Measurements from ENCODE around the gene METAP1. TPM values are rescaled to one million over a fixed set of nuclear protein-coding genes. Genes with fewer than 3 reads are reported as not detected.

METAP1 gene
- polyA plus RNA-seq: 10 to 100 TPM; 27.0 to 86.9 (median 32.9) TPM
- long read RNA-seq, donor 1, transcript METAP1-201 (11 exons, 2,791 nt): major isoform, 34 of 679 reads
- long read RNA-seq, donor 1, partial matches to known transcripts: 518 of 679 reads
- long read RNA-seq, donor 1, other reads (novel, unspliced or antisense): 127 of 679 reads
- long read RNA-seq, donor 2, transcript METAP1-201 (11 exons, 2,791 nt): major isoform, 6 of 6 reads
- long read RNA-seq, donor 2, partial matches to known transcripts: 0 of 6 reads
- long read RNA-seq, donor 2, other reads (novel, unspliced or antisense): 0 of 6 reads
- long read RNA-seq, donor 3, transcript METAP1-201 (11 exons, 2,791 nt): major isoform, 6 of 6 reads
- long read RNA-seq, donor 3, partial matches to known transcripts: 0 of 6 reads
- long read RNA-seq, donor 3, other reads (novel, unspliced or antisense): 0 of 6 reads
- long read RNA-seq, donor 4, partial matches to known transcripts: 0 of 1 reads
- long read RNA-seq, donor 4, other reads (novel, unspliced or antisense): 0 of 1 reads
- long read RNA-seq, donor 5, partial matches to known transcripts: 22 of 23 reads
- long read RNA-seq, donor 5, other reads (novel, unspliced or antisense): 0 of 23 reads
- long read RNA-seq, donor 6, transcript METAP1-201 (11 exons, 2,791 nt): major isoform, 11 of 291 reads
- long read RNA-seq, donor 6, partial matches to known transcripts: 217 of 291 reads
- long read RNA-seq, donor 6, other reads (novel, unspliced or antisense): 63 of 291 reads
- long read RNA-seq, donor 7, transcript METAP1-201 (11 exons, 2,791 nt): major isoform, 38 of 599 reads
- long read RNA-seq, donor 7, partial matches to known transcripts: 279 of 599 reads
- long read RNA-seq, donor 7, other reads (novel, unspliced or antisense): 282 of 599 reads
- long read RNA-seq, donor 8, partial matches to known transcripts: 0 of 1 reads
- long read RNA-seq, donor 8, other reads (novel, unspliced or antisense): 0 of 1 reads
- long read RNA-seq, donor 9, transcript METAP1-201 (11 exons, 2,791 nt): major isoform, 5 of 5 reads
- long read RNA-seq, donor 9, partial matches to known transcripts: 0 of 5 reads
- long read RNA-seq, donor 9, other reads (novel, unspliced or antisense): 0 of 5 reads
- long read RNA-seq, donor 10, transcript METAP1-201 (11 exons, 2,791 nt): major isoform, 13 of 392 reads
- long read RNA-seq, donor 10, partial matches to known transcripts: 289 of 392 reads
- long read RNA-seq, donor 10, other reads (novel, unspliced or antisense): 90 of 392 reads

GRCh38 chr4:98995183-98996055 is at the start of gene METAP1:
TSS of gene METAP1 (plus strand) at chr4:98995721. CDS start at chr4:98995754, 33 bp downstream.
- H3K4me1 ChIP-seq (ENCODE audit: control insufficient read depth in 3 of 3, insufficient read depth in 2 of 3, low read depth in 1 of 3, low read length in 2 of 3): peaks cover 2 to 18% (median 5%) of the 10 kb centered on the region in 3 donors
- peak within 1 kb of the TSS; percentile 81 to 98 (median 93) for H3K27ac ChIP-seq (ENCODE audit: low read depth in 1 of 3, low read length in 2 of 3)
- no peak for FAIRE-seq
- peak within 1 kb of the TSS; percentile 85 to 96 (median 95) for H3K4me3 ChIP-seq (ENCODE audit: low read depth in 1 of 3, low read length in 3 of 3)
- WGBS, 3 donors: 0 to 1% (median 1%) methylated on average over 20 to 94 of the region's 94 CpGs
- DNase-seq: peak; percentile 97 to 98
- no peaks in the 10 kb centered on the region for H3K27me3 ChIP-seq (ENCODE audit: control insufficient read depth in 3 of 3, insufficient read depth in 3 of 3, low read length in 3 of 3)
- H3K36me3 ChIP-seq (ENCODE audit: control insufficient read depth in 3 of 3, insufficient read depth in 2 of 3, low read depth in 1 of 3, low read length in 3 of 3): no peaks in the 10 kb centered on the region
- H3K9me3 ChIP-seq (ENCODE audit: control insufficient read depth in 2 of 2, insufficient read depth in 1 of 2, low read depth in 1 of 2, low read length in 1 of 2): no peaks in the 10 kb centered on the region

DNA sequence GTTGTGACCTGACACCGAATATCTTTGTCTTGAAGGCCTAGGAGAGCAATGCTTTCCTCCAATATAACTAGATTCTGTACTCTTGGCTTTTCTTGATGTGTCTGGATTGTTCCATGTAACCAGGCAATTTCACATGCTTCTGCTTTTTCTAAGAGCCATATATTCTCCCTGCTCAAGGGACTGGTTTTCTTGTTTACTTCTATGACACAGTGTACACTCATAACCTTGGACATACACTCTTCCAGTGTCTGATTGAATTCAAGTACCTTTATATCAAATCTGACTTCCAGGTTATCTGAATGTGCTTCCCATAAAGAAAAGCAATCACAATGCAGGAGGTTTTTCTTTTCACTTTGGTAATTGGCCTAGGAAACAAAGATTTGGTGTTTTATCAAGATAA is 49.2 kb upstream of the METAP1 start:
- FAIRE-seq (no peak), DNase-seq (no peak)
- H3K27me3 ChIP-seq (ENCODE audit: control insufficient read depth in 3 of 3, insufficient read depth in 3 of 3, low read length in 3 of 3): no peaks in the 10 kb centered on the region
- H3K36me3 ChIP-seq (ENCODE audit: control insufficient read depth in 3 of 3, insufficient read depth in 2 of 3, low read depth in 1 of 3, low read length in 3 of 3): no peaks in the 10 kb centered on the region
- H3K4me3 ChIP-seq (ENCODE audit: low read depth in 1 of 3, low read length in 3 of 3): no peak overlapping the region
- H3K9me3 ChIP-seq (ENCODE audit: control insufficient read depth in 2 of 2, insufficient read depth in 1 of 2, low read depth in 1 of 2, low read length in 1 of 2): no peaks in the 10 kb centered on the region
- WGBS, 3 donors: 71 to 94% (median 93%) methylated on average over 1 of the region's 1 CpG
- no peaks in the 10 kb centered on the region for H3K4me1 ChIP-seq (ENCODE audit: control insufficient read depth in 3 of 3, insufficient read depth in 2 of 3, low read depth in 1 of 3, low read length in 2 of 3)
- no peak overlapping the region for H3K27ac ChIP-seq (ENCODE audit: low read depth in 1 of 3, low read length in 2 of 3)

DNA sequence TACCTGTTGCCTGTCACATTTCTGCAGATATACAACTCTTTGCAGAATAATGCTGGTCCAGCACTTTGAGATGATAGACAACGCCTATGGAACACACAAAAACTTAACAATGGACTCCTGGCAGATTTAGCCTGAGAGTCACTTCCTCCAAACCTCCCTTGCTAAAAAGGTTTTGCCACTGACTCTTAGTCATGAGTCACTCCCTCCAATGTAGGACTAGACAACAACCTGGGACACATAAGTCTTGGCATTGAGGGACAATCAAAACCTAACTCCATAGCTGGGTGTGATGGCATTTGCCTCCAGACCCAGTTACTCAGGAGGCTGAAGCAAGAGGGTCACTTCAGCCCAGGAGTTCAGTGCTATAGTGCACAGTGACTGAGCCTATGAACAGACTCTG is 44.6 kb upstream of the METAP1 start:
- Histone ChIP-seq H3K4me3 (ENCODE audit: low read depth in 1 of 3, low read length in 3 of 3) (no peak overlapping the region), H3K9me3 (ENCODE audit: control insufficient read depth in 2 of 2, insufficient read depth in 1 of 2, low read depth in 1 of 2, low read length in 1 of 2) (no peaks in the 10 kb centered on the region), H3K36me3 (ENCODE audit: control insufficient read depth in 3 of 3, insufficient read depth in 2 of 3, low read depth in 1 of 3, low read length in 3 of 3) (no peaks in the 10 kb centered on the region), H3K27ac (ENCODE audit: low read depth in 1 of 3, low read length in 2 of 3) (no peak overlapping the region), H3K4me1 (ENCODE audit: control insufficient read depth in 3 of 3, insufficient read depth in 2 of 3, low read depth in 1 of 3, low read length in 2 of 3) (no peaks in the 10 kb centered on the region), H3K27me3 (ENCODE audit: control insufficient read depth in 3 of 3, insufficient read depth in 3 of 3, low read length in 3 of 3) (no peaks in the 10 kb centered on the region)
- DNase-seq (no peak), FAIRE-seq (no peak)
- WGBS, 3 donors: 93 to 100% (median 95%) methylated on average over 1 of the region's 1 CpG

GRCh38 chr4:98951710-98952109 is 43.8 kb upstream of the METAP1 start:
- Histone ChIP-seq H3K4me3 (ENCODE audit: low read depth in 1 of 3, low read length in 3 of 3) (no peak overlapping the region), H3K27me3 (ENCODE audit: control insufficient read depth in 3 of 3, insufficient read depth in 3 of 3, low read length in 3 of 3) (no peaks in the 10 kb centered on the region), H3K9me3 (ENCODE audit: control insufficient read depth in 2 of 2, insufficient read depth in 1 of 2, low read depth in 1 of 2, low read length in 1 of 2) (no peaks in the 10 kb centered on the region), H3K4me1 (ENCODE audit: control insufficient read depth in 3 of 3, insufficient read depth in 2 of 3, low read depth in 1 of 3, low read length in 2 of 3) (no peaks in the 10 kb centered on the region), H3K36me3 (ENCODE audit: control insufficient read depth in 3 of 3, insufficient read depth in 2 of 3, low read depth in 1 of 3, low read length in 3 of 3) (no peaks in the 10 kb centered on the region), H3K27ac (ENCODE audit: low read depth in 1 of 3, low read length in 2 of 3) (no peak overlapping the region)
- 92 to 96% (median 94%) methylated on average over 3 of the region's 3 CpGs for WGBS, 3 donors
- DNase-seq (no peak), FAIRE-seq (no peak)

GRCh38 chr4:98955229-98955628 is 40.3 kb upstream of the METAP1 start:
- FAIRE-seq: no peak
- DNase-seq: no peak
- Histone ChIP-seq H3K27ac (ENCODE audit: low read depth in 1 of 3, low read length in 2 of 3) (no peak overlapping the region), H3K4me1 (ENCODE audit: control insufficient read depth in 3 of 3, insufficient read depth in 2 of 3, low read depth in 1 of 3, low read length in 2 of 3) (no peaks in the 10 kb centered on the region), H3K36me3 (ENCODE audit: control insufficient read depth in 3 of 3, insufficient read depth in 2 of 3, low read depth in 1 of 3, low read length in 3 of 3) (no peaks in the 10 kb centered on the region), H3K9me3 (ENCODE audit: control insufficient read depth in 2 of 2, insufficient read depth in 1 of 2, low read depth in 1 of 2, low read length in 1 of 2) (no peaks in the 10 kb centered on the region), H3K27me3 (ENCODE audit: control insufficient read depth in 3 of 3, insufficient read depth in 3 of 3, low read length in 3 of 3) (no peaks in the 10 kb centered on the region), H3K4me3 (ENCODE audit: low read depth in 1 of 3, low read length in 3 of 3) (no peak overlapping the region)
- 83 to 90% (median 89%) methylated on average over 6 of the region's 6 CpGs for WGBS, 3 donors

- DNase-seq (no peak), FAIRE-seq (no peak)
- WGBS, 3 donors: 93 to 100% (median 93%) methylated on average over 2 of the region's 2 CpGs
- no peaks in the 10 kb centered on the region for H3K36me3 ChIP-seq (ENCODE audit: control insufficient read depth in 3 of 3, insufficient read depth in 2 of 3, low read depth in 1 of 3, low read length in 3 of 3)
- H3K27ac ChIP-seq (ENCODE audit: low read depth in 1 of 3, low read length in 2 of 3): no peak overlapping the region
- no peaks in the 10 kb centered on the region for H3K4me1 ChIP-seq (ENCODE audit: control insufficient read depth in 3 of 3, insufficient read depth in 2 of 3, low read depth in 1 of 3, low read length in 2 of 3)
- H3K9me3 ChIP-seq (ENCODE audit: control insufficient read depth in 2 of 2, insufficient read depth in 1 of 2, low read depth in 1 of 2, low read length in 1 of 2): no peaks in the 10 kb centered on the region
- H3K27me3 ChIP-seq (ENCODE audit: control insufficient read depth in 3 of 3, insufficient read depth in 3 of 3, low read length in 3 of 3): no peaks in the 10 kb centered on the region
- H3K4me3 ChIP-seq (ENCODE audit: low read depth in 1 of 3, low read length in 3 of 3): no peak overlapping the region
Measured at GRCh38 chr4:98958065-98958464, 37.5 kb upstream of the METAP1 start.

GRCh38 chr4:98959411-98959810 is 36.1 kb upstream of the METAP1 start:
- DNase-seq (no peak), FAIRE-seq (no peak)
- H3K27ac ChIP-seq (ENCODE audit: low read depth in 1 of 3, low read length in 2 of 3): no peak overlapping the region
- 87 to 96% (median 95%) methylated on average over 2 of the region's 2 CpGs for WGBS, 3 donors
- H3K4me3 ChIP-seq (ENCODE audit: low read depth in 1 of 3, low read length in 3 of 3): no peak overlapping the region
- no peaks in the 10 kb centered on the region for H3K9me3 ChIP-seq (ENCODE audit: control insufficient read depth in 2 of 2, insufficient read depth in 1 of 2, low read depth in 1 of 2, low read length in 1 of 2)
- no peaks in the 10 kb centered on the region for H3K36me3 ChIP-seq (ENCODE audit: control insufficient read depth in 3 of 3, insufficient read depth in 2 of 3, low read depth in 1 of 3, low read length in 3 of 3)
- H3K4me1 ChIP-seq (ENCODE audit: control insufficient read depth in 3 of 3, insufficient read depth in 2 of 3, low read depth in 1 of 3, low read length in 2 of 3): no peaks in the 10 kb centered on the region
- no peaks in the 10 kb centered on the region for H3K27me3 ChIP-seq (ENCODE audit: control insufficient read depth in 3 of 3, insufficient read depth in 3 of 3, low read length in 3 of 3)

All from small intestine (tissue), 16 donors.